Activated CD4-positive, alpha-beta T cell treated with anti-CD3 and anti-CD28 coated beads, Interleukin-2, amount 10 ng/mL, durations not matched to agents 7 days and 5 days (primary cell): ENCODE data around the gene CREB3L1. TPM values are rescaled to one million over a fixed set of nuclear protein-coding genes. Genes with fewer than 3 reads are reported as not detected.

Source experiments
- total RNA-seq, 2 experiments: library from RNA; stranded (reverse); gene quantifications; one replicate each; pipeline ENCODE4 v1.2.3, GENCODE V29; 2021

CREB3L1 gene
- total RNA-seq, 2 experiments from 2014 or later: not detected

Other genes with a start within 250 kb of the CREB3L1 start
- gene PHF21A, start 156.2 kb upstream of the CREB3L1 start, total RNA-seq: 10 to 100 TPM; 37.8 to 38.4 TPM
- 100 to 1,000 TPM; 178 to 187 TPM for gene DGKZ, start 69.8 kb downstream of the CREB3L1 start, total RNA-seq
- 10 to 100 TPM in 1 of 2 experiments, 1 to 10 TPM in 1; 8.2 to 10.5 TPM for gene MDK, start 104.0 kb downstream of the CREB3L1 start, total RNA-seq
- under 1 TPM; 0.12 to 0.31 TPM for gene CHRM4, start 114.1 kb downstream of the CREB3L1 start, total RNA-seq